HG03066 (cell line): Measurements from ENCODE around the gene DOHH.
A peak's percentile ranks its signal among the peaks of the same experiment; 100 is the strongest.

Source experiments
- ATAC-seq: cut with Tn5 transposase; IDR thresholded peaks from one replicate; pipeline ENCODE4 v1.9.1; 2021; ENCODE audit warnings: low read depth; ENCODE audit not compliant: unreplicated experiment

Gene DOHH

GRCh38 chr19:3505598-3506383 lies 5.3 kb upstream of the DOHH start, which contains the start of gene FZR1:
FZR1 (plus strand) TSS chr19:3506311; CDS start chr19:3522990, 16,679 bp downstream.
- ATAC-seq, result peak; percentile 90

DNA sequence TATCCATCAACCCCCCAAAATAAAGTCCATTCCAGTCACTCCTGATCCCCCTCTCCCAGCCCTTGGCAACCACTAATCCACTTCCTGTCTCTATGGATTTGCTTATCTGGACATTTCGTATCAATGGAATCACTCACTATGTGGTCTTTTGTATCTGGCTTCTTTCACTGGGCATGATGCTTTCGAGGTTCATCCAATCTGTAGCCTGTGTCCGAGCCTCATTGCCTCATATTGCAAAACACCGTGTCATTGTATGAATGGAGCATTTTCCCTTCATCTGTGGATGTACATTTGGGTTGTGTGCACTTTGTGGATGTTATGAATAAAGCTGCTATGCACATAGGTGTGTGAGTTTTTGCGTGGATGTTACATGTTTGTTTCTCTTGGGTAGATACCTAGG lies 4.3 kb upstream of the DOHH start:
- ATAC-seq, result no peak

DNA sequence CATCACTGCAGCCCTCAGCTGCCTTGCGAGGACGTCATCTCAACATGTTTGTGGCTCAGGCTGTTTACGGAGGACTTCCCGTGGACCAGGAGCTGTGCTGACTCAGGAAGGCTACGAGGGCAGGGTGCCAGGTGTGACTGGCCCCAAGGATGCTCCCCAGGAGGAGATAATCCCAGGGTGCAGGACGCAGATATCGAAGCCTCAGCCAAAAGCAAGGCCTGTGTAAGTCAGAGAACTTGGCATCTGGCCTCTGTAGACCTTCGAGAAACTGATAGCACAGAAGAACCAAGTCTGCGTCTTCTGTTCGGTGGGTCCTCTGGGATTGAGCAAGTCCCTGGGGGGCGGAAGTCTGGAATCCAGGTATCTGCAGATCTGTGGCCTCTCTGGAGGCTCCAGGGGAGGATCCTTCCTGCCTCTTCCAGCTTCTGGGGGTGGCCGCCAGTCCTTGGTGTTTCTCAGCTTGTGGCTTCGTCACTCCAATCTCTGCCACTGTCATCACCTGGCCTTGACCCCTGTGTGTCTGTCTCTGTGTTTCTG lies 2.6 kb upstream of the DOHH start:
- ATAC-seq, result no peak

DNA sequence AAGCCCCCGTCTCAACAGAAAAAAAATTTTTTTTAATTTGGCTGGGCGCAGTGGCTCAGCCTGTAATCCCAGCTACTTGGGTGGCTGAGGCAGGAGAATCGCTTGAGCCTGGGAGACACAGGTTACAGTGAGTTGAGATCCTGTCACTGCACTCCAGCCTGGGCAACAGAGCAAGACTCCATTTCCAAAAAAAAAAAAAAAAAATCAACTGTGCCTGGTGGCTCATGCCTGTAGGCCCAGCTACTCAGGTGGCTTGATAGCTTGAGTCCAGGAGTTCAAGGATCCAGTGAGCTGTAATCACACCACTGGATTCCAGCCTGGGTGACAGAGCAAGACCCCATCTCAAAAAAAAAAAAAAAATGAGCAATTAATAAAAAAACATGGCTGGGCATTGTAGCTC lies 1.3 kb upstream of the DOHH start:
- no peak for ATAC-seq

GRCh38 chr19:3499738-3500428 lies 591 bp downstream of the DOHH start:
- no peak for ATAC-seq

DNA sequence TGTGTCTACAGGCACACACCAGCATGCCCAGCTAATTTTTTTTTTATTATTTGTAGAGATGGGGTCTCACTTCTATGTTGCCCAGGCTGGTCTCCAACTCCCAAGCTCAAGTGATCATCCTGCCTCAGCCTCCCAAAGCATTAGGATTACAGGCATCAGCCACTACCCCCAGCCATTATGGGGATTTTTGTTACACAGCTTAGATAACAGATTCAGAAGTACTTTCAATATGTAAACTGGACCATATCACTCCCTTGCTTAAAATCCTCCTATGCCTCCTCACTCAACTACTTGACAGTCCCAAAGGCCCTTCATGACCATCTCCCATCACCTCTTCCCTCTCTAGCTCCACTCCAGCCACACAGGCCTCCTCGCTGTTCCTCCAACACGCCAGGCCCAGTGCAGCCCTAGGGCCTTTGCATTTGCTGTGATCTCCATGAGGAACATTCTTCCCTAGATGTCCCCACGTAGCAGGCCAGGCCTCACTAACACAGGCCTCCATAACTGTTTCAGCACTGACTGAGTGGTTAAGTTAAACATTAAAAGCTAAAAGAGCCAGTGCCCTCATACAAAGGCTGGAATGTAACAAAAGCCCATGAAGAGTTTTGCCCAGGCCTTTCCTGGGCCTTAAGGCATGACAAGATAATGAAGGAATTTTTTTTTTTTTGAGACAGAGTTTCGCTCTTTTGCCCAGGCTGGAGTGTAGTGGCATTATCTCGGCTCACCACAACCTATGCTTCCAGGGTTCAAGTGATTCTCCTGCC lies 2.5 kb downstream of the DOHH start:
- ATAC-seq, result no peak

GRCh38 chr19:3496392-3497273 lies 3.8 kb downstream of the DOHH start:
- ATAC-seq, result no peak

DNA sequence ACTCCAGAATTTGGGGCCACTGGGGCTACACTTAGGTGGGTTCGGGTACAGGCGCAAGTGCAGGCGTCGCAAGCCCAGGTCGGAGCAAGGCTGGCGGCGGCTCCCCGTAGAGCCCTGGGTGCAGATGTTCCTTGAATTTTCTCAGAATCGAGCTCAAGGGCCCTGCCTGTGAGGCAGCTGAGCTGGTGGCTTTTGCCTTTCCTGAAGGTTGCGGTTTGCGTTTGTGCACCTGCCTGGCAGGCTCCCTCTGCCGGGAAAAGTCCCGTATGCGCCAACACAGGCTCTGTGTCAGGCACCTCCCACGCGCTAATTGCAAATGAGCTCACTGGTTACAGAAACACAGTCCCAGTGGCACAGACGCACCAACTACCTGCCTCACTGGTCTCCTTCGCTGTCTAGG lies 5.9 kb downstream of the DOHH start:
- no peak for ATAC-seq

GRCh38 chr19:3494051-3494450 lies 6.4 kb downstream of the DOHH start:
- no peak for ATAC-seq

- ATAC-seq, result no peak
Observed at GRCh38 chr19:3493651-3494050, 6.8 kb downstream of the DOHH start.

GRCh38 chr19:3492919-3493318 lies 7.6 kb downstream of the DOHH start:
- ATAC-seq, result no peak

DNA sequence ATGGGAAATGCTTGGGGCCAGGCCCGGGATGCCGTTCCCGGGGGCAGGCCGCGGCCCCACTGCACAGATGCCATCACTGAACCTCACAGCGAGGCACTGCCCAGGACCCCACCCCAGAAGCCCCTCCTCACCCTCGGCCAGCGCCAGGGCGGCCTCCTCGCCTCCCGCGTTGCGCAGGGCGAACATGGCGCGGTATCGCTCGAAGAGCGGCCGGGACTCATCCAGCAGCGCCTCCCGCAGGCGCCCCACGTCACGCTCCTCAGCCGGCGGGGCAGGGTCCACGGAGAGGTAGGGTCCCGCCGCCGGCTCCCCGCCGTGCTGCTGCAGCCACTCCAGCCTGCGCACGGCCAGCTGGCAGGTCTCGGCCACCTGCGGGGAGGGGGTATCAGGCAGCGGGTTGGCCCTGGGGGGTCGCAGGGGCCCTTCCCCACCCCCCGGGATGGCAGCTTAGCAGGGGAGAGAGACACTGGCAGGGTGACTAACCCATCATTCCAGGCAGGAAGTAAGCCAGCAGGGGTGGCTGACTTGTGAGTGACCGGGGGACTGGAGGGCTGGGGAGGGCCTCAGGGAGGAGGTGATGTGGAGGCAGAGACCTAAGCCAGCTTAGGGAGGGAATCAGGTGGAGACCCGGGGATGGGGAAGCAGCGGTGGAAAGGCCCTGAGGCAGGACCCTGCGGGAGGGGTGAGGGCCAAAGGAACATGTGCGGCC lies 8.2 kb downstream of the DOHH start:
- ATAC-seq, result no peak

- ATAC-seq, result no peak
Observed at GRCh38 chr19:3491396-3492119, 8.9 kb downstream of the DOHH start.

DNA sequence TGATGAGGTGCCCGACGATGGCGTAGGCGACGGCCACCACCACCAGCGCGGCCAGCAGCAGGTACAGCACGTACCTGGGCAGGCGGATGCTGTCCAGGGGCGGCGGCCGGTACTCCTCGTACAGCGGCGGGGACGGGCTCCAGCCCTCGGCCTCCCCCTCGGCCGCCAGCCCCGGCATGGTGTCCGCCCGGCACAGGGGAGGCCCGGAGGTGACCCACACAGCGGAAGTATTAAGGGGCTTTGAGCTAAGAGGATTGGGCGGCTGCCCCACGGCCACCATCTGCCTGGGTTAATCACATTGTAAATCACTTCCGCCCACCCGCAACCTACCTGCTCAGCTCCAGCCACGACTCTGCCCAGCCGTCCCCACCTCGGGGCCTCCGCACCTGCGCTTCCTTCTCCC lies 17.2 kb downstream of the DOHH start, which contains the start of gene SMIM44:
Gene SMIM44 (minus strand): TSS at position 216 of the 403 bp plus-strand sequence. CDS start 38 bp downstream, at position 178.
- ATAC-seq, result no peak

GRCh38 chr19:3482507-3483225 lies 17.8 kb downstream of the DOHH start:
- ATAC-seq, result no peak

DNA sequence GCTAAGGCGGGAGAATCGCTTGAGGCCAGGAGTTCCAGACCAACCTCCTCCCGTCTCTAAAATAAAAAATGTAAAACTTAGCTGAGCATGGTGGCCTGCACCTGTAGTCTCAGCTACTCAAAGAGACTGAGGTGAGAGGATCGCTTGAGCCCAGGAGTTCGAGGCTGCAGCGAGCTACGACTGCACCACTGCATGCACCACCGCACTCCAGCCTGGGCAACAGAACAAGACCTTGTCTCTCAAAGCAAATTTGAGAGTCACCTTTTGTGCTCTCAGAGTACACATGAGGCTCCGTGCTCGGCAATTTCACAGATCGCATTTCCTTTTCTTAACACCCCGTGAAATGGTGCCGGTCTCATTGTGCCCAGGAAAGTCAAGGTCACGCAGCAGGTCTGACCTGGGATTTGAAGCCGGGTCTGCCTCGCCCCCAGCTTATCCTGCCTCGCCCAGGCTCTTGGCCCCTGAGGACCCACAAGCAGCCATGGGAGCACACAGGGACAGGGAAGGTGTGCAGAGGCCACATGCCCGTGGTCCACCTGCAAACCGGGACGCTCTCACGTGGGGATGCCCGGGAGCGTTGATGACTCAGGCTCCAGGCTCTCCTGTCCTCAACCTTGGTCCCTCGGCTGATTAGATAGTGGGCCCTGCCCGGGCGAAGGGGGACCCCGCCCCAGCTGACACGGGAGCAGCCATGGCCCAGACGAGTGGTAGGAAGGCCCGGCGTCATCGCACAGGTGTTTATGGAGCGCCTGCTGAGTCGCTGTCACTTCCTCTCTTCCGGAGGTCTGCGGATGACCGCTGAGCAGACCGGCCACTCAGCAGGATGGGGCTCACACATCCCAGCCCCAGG lies 19.0 kb downstream of the DOHH start:
- no peak for ATAC-seq
